Brain pericyte (primary cell): ENCODE measurements around the gene UQCR10.

ENCODE experiments used
- DNase-seq: peaks from one replicate; pipeline ENCODE4 v3.0.0-alpha.2; 2012; ENCODE audit warnings: low read depth, low spot score

Gene UQCR10

GRCh38 chr22:29767171-29768051 lies at the start of gene UQCR10:
Gene UQCR10, plus strand, starts transcription at chr22:29767369. Its CDS starts 30 bp downstream, at chr22:29767399.
- no peak for DNase-seq

DNA sequence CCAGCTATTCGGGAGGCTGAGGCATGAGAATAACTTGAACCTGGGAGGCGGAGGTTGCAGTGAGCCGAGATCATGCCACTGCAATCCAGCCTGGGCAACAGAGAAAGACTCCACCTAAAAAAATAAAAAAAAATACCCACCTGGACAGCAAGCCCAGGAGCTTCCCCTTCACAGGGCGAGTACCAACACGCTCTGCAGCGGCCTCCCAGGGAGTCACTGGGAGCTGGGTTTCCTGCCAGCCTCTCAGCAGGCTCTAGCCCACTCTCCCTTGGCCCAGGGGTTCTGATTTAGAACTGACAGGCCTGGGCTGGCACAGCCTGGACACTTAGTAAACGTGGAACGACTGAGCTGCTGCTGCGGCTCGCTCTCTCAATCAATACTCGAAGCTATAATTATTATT lies 49.4 kb upstream of the UQCR10 start:
- DNase-seq, result no peak

DNA sequence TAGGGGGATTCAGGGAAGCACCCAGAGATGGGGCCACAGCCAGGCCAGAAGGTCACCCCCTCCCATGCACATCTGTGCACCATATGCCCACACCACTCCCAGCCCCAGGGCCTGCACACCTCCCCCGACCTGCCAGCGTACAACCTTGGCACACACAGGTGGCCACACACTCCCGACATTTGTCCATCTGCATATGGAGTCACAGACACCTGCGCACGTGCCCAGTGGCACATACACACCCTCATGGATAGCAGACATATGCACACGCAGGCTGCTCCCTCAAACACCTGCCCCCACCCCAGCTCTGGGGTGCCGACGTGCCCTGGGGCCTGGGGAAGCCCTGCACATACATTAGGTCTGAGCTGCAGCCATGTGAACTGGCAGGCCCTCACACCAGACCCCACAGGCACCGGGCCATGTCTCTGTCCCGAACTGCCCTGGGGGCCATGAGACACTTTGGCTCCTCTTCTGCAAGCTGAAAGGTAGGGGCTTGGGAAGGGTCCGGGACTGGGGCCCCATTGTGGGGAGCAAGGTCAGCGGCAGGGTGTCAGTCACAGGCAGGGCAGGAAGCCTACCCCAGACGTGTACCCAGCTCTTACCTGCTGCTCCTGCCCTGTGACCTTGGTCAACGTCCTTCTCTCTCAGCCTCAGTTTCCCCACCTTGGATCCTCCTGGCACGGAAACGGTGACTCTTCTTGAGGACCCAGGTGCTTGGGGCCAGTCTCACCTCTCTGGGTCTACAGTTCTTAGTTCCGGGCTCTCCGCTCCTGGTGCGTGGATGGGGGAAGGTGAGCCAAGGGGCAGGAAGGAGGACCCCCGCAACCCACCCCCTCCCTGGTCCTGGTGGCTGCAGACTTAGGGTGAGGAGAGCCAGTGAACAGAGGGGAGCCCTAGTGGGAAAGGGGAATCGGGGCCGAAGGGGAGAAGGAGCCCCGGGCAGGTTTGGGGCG lies 47.9 kb upstream of the UQCR10 start:
- no peak for DNase-seq

- DNase-seq, result no peak
Observed at GRCh38 chr22:29719899-29720645, 47.1 kb upstream of the UQCR10 start, which contains the start of gene CABP7. Gene CABP7, plus strand, starts transcription at chr22:29720003. Its CDS starts 422 bp downstream, at chr22:29720425.

DNA sequence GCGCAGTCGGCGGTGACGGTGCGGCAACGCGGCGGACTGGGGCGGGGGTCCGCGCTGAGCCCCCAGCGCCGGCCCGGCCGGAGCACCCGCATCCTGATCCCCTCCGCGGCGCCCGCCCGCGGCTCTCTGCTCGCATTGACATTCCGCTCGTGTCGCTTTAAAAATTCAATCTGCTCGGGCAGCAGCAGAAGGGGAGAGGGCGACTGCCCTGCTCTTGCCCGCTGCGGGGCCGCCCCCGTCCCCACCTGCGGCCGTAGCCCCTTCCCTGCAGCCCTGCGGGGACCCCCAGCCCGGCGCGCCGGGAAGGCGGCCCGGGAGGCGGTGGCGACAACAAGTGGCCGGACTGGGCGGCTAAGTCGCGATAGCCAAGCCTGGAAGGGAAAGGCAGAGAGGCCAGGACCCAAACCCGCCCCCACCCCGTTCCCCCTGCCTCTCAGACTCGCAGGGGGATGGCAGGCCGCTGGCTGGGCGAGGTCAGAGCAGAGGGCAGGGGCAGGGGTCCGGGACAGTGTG lies 46.3 kb upstream of the UQCR10 start:
- no peak for DNase-seq

DNA sequence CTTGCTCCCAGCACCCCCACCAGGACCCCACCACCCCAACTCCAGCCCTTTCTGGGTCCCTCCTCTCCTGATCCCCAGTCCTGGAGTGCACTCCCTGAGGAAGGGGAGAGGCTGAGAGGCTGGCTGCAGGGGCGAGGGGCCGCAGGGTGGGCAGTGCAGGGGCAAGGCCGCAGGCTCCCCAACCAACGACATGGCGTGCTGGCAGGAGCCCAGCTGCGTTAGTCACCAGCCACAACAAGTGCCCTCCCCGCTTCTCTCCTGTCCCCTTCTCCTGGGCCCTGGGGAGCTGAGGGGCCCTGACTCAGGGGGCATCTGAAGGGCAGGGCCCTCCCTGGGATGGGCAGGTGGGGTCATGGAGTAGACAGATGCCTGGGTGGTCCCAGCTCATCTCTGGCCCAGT lies 45.0 kb upstream of the UQCR10 start:
- DNase-seq, result no peak

GRCh38 chr22:29722587-29722986 lies 44.6 kb upstream of the UQCR10 start:
- DNase-seq, result no peak

DNA sequence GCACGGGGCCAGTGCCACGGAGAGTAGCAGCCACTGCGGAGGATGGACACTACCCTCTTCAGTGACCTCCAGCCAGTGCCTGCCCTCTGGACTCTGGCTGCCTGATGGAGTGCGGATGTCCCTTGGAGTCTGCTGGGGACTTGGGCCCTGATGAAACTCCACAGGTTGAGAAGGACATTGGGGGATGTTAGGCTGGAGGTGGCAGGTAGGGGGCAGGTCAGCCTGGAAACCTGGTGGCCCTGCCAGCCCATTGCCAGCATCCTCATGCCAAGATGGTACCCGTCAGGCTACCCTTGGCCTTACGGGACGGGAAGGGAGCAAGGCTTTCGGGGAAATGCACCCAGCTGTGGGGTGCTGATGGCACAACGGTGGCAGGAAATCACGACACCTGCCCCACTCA lies 43.4 kb upstream of the UQCR10 start:
- DNase-seq, result no peak

DNA sequence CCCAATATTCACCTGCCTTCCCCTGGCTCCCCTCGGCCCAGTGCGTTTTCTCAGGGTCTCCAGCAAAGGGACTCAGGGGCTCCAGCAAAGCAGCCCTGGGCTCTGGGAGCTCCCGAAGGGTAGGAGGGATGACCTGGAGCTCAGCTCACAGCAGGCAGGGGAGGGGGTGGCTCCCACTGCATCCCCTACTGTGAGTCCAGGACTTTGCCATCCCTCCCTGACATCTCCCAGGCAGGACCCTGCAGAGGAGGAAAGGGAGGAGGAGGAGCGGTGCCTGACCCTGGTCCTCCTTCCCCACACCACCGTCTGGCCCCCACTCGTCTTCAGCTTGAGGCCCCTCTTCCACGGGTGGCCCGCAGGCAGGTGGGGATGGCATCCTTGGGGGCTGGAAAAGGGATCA lies 42.3 kb upstream of the UQCR10 start:
- no peak for DNase-seq

- DNase-seq, result no peak
Observed at GRCh38 chr22:29726106-29726505, 41.1 kb upstream of the UQCR10 start.

DNA sequence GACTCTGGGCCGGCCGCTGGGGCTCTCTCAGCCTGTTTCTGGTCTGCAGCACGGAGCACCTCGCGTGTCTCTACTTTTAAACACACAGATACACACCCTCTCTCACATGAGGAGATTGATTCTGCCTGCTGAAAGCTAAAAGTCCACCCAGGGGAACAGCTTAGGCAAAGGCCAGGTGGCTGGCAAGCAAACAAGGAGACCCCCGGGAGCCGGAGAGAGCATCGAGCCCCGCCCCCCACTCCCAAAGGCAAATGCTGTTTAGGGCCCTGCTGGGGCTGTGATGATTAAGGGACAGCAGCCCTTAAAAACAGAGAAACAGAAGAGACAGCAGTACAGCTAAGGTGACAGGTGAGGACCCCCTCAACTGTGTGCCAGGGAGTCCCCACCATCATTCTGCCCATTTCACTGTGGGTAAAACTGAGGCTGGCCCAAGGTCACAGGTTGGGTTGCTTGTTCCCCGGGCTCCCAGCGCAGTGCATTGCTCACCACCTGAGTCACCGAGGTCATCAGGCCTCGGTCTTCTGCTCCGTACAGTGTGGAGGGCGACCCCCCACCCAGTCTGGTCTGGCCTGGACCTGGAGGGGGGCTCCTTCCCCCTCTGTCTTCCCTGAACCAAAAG lies 40.5 kb upstream of the UQCR10 start:
- DNase-seq, result no peak

DNA sequence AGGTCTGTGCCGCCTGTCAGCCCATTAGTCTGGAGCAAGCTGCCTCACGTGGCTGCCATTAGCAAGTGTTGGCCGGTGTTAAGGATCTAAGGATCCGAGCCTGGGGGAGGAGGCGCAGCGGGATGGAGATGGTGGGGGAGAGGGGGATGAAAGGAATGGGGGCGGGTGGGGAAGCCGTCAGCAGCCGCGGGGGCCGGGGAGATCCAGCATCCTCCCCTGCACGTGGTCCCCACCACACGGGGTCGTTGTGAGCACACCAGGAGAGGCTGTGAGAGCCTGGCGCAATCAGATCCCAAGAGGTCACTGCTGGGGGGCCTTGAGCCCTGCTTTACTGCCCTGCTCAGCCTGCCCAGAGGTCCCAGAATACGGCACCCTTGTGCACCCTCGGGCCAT lies 40.0 kb upstream of the UQCR10 start:
- no peak for DNase-seq

DNA sequence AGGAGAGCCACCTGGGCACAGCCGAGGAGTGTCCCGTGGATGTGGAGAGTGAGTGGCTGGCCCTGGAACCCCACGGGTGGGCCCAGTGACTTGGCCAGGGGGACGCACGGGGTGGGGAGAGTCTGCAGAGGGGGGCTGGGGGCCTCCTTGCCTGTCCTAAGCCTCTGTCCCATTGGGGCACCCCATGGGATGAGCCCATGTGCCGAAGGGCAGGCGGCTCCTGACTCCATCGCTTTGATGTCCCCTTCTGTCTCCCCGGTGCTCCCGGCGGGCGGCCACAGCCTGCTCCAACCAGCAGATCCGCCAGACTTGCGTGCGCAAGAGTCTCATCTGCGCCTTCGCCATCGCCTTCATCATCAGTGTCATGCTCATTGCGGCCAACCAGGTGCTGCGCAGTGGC lies 38.0 kb upstream of the UQCR10 start:
- no peak for DNase-seq

DNA sequence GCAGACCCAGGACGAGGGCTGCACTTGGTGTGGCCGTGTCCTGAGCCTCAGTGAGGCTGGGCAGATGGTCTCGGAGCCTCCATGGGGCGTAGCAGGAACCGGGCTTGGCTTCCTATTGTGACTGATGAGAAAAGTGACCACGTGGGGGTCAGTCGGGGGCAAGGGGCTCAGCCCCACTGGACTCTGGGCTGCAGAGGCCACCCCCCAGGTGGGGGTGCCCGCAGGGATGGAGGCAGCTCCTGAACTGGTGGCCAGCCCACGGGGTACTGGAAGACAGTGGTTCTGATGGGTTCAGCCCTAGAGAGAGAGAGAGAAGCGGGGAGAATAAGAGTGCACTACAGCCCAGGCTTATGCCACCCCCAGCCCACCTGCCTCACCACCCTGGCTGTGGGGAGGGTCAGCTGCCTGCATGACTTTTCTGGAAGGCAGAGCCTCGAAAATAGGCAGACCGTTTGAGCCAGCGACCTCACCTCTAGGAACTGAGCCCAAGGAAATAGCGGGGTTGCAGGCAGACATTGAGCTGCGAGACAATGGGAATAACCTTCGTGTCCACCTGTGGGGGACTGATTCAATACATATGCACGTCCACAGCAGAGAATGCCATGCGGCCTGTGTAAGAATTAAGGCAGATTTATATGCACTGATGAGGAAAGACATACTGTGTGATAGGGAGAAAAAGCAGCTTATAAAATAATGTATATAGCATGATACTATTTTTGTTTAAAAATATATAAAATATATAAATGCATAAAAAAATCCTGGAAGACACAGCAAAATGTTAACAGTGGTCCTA lies 35.9 kb upstream of the UQCR10 start:
- DNase-seq, result no peak

- no peak for DNase-seq
Observed at GRCh38 chr22:29732883-29733282, 34.3 kb upstream of the UQCR10 start.

DNA sequence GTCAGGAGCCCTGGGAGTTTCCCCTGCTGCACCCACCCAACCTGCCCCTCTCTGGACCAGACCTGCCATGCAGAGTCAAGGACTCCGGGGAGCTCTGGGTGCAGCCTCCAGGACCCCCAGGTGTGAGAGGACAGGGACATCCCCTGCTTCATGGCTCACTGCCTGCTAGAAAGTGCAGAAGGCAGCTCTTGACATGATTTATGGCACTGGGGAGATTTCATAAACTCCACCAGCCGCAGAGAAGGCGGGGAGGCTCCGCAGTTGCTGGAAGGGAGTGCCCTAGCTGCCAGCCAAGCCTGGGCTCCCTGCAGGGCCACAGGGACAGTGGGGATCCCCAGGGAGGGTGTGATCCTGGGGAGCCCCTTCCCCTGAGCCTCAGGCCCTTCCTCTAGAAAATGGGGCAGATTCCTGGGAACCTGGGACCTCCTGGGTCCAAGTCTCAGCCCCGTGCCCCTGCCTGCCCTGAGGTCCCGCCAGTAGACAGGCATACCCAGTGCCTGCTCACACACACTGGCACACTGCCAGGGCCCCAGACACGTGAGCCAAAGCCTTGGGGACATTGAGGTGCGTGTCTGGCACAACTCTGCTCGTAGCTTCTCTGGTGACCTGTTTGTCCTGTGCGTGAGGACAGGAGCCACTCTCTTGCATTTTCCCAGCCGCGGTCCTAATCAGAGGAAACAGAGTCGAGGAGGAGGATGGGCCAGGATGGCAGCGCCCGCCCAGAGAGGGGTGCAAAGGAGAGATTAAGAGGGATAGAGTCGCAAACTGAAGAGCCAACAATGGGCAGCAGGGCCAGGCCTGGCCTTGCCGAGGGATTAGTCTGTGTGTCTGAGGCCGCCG lies 33.6 kb upstream of the UQCR10 start:
- DNase-seq, result no peak

- no peak for DNase-seq
Observed at GRCh38 chr22:29734406-29734805, 32.8 kb upstream of the UQCR10 start.

- no peak for DNase-seq
Observed at GRCh38 chr22:29734838-29735237, 32.3 kb upstream of the UQCR10 start.

DNA sequence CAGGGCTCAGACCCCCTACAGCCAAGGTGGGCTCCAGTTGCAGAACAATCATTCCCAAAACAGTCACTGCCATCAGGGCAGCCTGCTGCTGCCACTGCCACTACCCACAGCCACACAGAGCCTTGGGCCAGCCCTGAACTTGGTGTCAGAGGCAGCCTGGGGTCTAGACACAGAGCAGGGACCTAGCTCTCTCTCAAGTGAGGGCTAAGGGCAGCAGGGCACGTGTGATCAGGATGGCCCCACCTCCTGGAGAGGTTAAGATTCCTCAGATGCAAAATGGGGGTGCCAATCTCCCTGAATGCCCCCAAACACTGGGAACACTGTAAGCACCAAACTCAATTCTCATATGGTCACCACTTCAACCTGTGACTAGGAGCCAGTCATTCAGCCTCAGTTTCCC lies 31.8 kb upstream of the UQCR10 start:
- no peak for DNase-seq
